Activated naive CD4-positive, alpha-beta T cell (primary cell): ENCODE measurements around the gene CIITA.

Experiments
- DNase-seq, 4 experiments: peaks; one replicate each; lab custom pipeline; 2025; lab: John Stamatoyannopoulos, UW

CIITA gene

GRCh38 chr16:10878644-10879501 lies 1.9 kb downstream of the CIITA start:
- no peak for DNase-seq

GRCh38 chr16:10879681-10880589 lies 2.9 kb downstream of the CIITA start:
- no peak for DNase-seq

- DNase-seq, result no peak
Observed at GRCh38 chr16:10880594-10881452, 3.8 kb downstream of the CIITA start.

GRCh38 chr16:10881479-10882030 lies 4.6 kb downstream of the CIITA start:
- no peak for DNase-seq

- no peak for DNase-seq
Observed at GRCh38 chr16:10883004-10883403, 6.0 kb downstream of the CIITA start.

- DNase-seq, result no peak
Observed at GRCh38 chr16:10885246-10885645, 8.2 kb downstream of the CIITA start.

- no peak for DNase-seq
Observed at GRCh38 chr16:10888320-10888937, 11.4 kb downstream of the CIITA start.

- DNase-seq, result no peak
Observed at GRCh38 chr16:10889855-10890254, 12.9 kb downstream of the CIITA start.

GRCh38 chr16:10892782-10893318 lies 15.8 kb downstream of the CIITA start:
- no peak for DNase-seq

- no peak for DNase-seq
Observed at GRCh38 chr16:10895053-10895946, 18.3 kb downstream of the CIITA start.

GRCh38 chr16:10896165-10896564 lies 19.2 kb downstream of the CIITA start:
- DNase-seq, result no peak

GRCh38 chr16:10896723-10897122 lies 19.7 kb downstream of the CIITA start:
- no peak for DNase-seq

GRCh38 chr16:10897134-10897533 lies 20.1 kb downstream of the CIITA start:
- DNase-seq, result no peak

- no peak for DNase-seq
Observed at GRCh38 chr16:10902999-10903398, 26.0 kb downstream of the CIITA start.

- no peak for DNase-seq
Observed at GRCh38 chr16:10906482-10906881, 29.5 kb downstream of the CIITA start.

GRCh38 chr16:10906914-10907756 lies 30.1 kb downstream of the CIITA start:
- DNase-seq, result no peak

- DNase-seq, result no peak
Observed at GRCh38 chr16:10907757-10908045, 30.7 kb downstream of the CIITA start.

- DNase-seq, result no peak
Observed at GRCh38 chr16:10911267-10911666, 34.3 kb downstream of the CIITA start.

GRCh38 chr16:10916534-10916933 lies 39.5 kb downstream of the CIITA start:
- no peak for DNase-seq
